Mesothelial cell of epicardium (in vitro differentiated cells): ENCODE measurements around the gene RND2. TPM values are rescaled to one million over a fixed set of nuclear protein-coding genes. Genes with fewer than 3 reads are reported as not detected.
"Not testable (repeated sequence)": the region's sequence is repeated elsewhere in the genome, so short reads cannot be mapped to it uniquely, and the experiment has no call there.

Experiments
- DNase-seq, 2 experiments: peaks; one replicate each; pipeline ENCODE4 v3.0.0; 2021; ENCODE audit warnings: low spot score in 2 of 2; ENCODE audit not compliant: unreplicated experiment in 2 of 2
- H3K27ac Mint-ChIP-seq: 2 replicates; pipeline ENCODE4 v1.8.0; 2021; ENCODE audit warnings: mixed read lengths
- H3K27me3 Mint-ChIP-seq: 2 replicates; pipeline ENCODE4 v1.8.0; 2021; ENCODE audit warnings: low read depth, mixed read lengths
- H3K36me3 Mint-ChIP-seq: 2 replicates; pipeline ENCODE4 v1.8.0; 2021; ENCODE audit warnings: mixed read lengths
- H3K4me1 Mint-ChIP-seq: 2 replicates; pipeline ENCODE4 v1.8.0; 2021; ENCODE audit warnings: mixed read lengths
- H3K4me3 Mint-ChIP-seq: 2 replicates; pipeline ENCODE4 v1.8.0; 2021; ENCODE audit warnings: mild to moderate bottlenecking, moderate library complexity, mixed read lengths
- H3K9me3 Mint-ChIP-seq: 2 replicates; pipeline ENCODE4 v1.8.0; 2021; ENCODE audit warnings: mixed read lengths
- CTCF ChIP-seq: fragments of 200-600 bp; sonication (generic); IDR thresholded peaks from one replicate; pipeline ENCODE4 v1.5.0; 2021; ENCODE audit warnings: antibody characterized with exemption; ENCODE audit not compliant: unreplicated experiment
- total RNA-seq: library from RNA; stranded (reverse); gene quantifications from 3 replicates; pipeline ENCODE4 v1.2.1, GENCODE V29; 2021

The RND2 gene
- 7.6 to 8.7 TPM (median 8.7 TPM) in 3 replicates for total RNA-seq

- DNase-seq, result peak; percentile 73 to 87
- peak within 1 kb of the TSS; percentile 84 for H3K4me3 Mint-ChIP-seq
- peaks cover 24% of the 10 kb centered on the region for H3K4me1 Mint-ChIP-seq
- H3K27ac Mint-ChIP-seq, result peak within 1 kb of the TSS; percentile 90
- H3K9me3 Mint-ChIP-seq, result no peaks in the 10 kb centered on the region
- H3K36me3 Mint-ChIP-seq, result no peaks in the 10 kb centered on the region
- no peaks in the 10 kb centered on the region for H3K27me3 Mint-ChIP-seq
- TF ChIP-seq CTCF, result no peak
Measured at GRCh38 chr17:43024407-43025289, at the start of gene RND2. Gene RND2 (plus strand): TSS chr17:43025231. CDS start chr17:43025348, 117 bp downstream.

GRCh38 chr17:42975265-42975664 is 49.8 kb upstream of the RND2 start:
- Mint-ChIP-seq H3K36me3 (no peaks in the 10 kb centered on the region), H3K27me3 (no peaks in the 10 kb centered on the region), H3K27ac (no peak overlapping the region), H3K9me3 (no peaks in the 10 kb centered on the region), H3K4me3 (no peak overlapping the region), H3K4me1 (peaks cover 13% of the 10 kb centered on the region)
- no peak for TF ChIP-seq CTCF
- no peak for DNase-seq

- H3K9me3 Mint-ChIP-seq, H3K27me3 Mint-ChIP-seq, H3K36me3 Mint-ChIP-seq, H3K27ac Mint-ChIP-seq, H3K4me3 Mint-ChIP-seq, DNase-seq: not testable (repeated sequence)
- peaks cover 15% of the 10 kb centered on the region for H3K4me1 Mint-ChIP-seq
Measured at GRCh38 chr17:42975701-42976100, 49.3 kb upstream of the RND2 start.

GRCh38 chr17:42979511-42980273 is 45.3 kb upstream of the RND2 start, which contains the start of gene PTGES3L:
Gene PTGES3L (minus strand): TSS chr17:42980080. CDS start chr17:42980053, 27 bp downstream.
- Mint-ChIP-seq H3K4me1 (peaks cover 28% of the 10 kb centered on the region), H3K27me3 (no peaks in the 10 kb centered on the region), H3K27ac (peak within 1 kb of the TSS; percentile 99), H3K4me3 (peak within 1 kb of the TSS; percentile 97), H3K36me3 (no peaks in the 10 kb centered on the region), H3K9me3 (no peaks in the 10 kb centered on the region)
- DNase-seq, result peak in 1 of 2 experiments; percentile 42
- no peak for TF ChIP-seq CTCF

GRCh38 chr17:42980274-42980765 is 44.7 kb upstream of the RND2 start, which contains the start of gene RUNDC1:
Gene RUNDC1 (plus strand): TSS chr17:42980565. CDS start chr17:42980577, 12 bp downstream.
- DNase-seq, result peak; percentile 88 to 90

More at GRCh38 chr17:42980274-42980765, 44.7 kb upstream of the RND2 start, which contains the start of gene RUNDC1:
- no peaks in the 10 kb centered on the region for H3K36me3 Mint-ChIP-seq
- no peak for TF ChIP-seq CTCF
- H3K9me3 Mint-ChIP-seq, result no peaks in the 10 kb centered on the region
- no peaks in the 10 kb centered on the region for H3K27me3 Mint-ChIP-seq
- H3K4me3 Mint-ChIP-seq, result peak within 1 kb of the TSS; percentile 97
- peak within 1 kb of the TSS; percentile 99 for H3K27ac Mint-ChIP-seq
- H3K4me1 Mint-ChIP-seq, result peaks cover 28% of the 10 kb centered on the region
